ENCODE data around the gene KIAA0825. TPM values are rescaled to one million over a fixed set of nuclear protein-coding genes. Genes with fewer than 3 reads are reported as not detected.

Gene KIAA0825
- total and polyA plus RNA-seq, 2 experiments from 2014 or later = 1.7 to 1.8 TPM

DNA sequence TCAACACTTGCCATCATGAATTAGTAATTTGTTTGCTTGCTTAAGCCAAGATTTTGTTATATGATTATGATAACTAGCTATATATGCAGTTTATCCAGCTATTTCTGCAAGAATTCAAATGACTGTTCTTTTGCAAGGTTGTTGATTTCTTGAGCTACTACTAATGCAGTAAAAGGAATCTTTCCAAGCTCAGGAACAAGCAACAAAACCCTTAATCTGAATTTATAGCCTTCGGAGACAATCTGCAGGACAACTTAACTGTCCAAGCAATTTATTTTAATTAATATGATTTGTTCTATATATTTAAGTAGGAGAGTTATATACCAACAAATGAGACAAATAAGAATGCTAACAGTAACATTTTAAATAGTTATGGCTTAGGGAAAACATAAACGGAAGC lies 450.3 kb downstream of the KIAA0825 start (continued):
- TF ChIP-seq, protein P1, sequence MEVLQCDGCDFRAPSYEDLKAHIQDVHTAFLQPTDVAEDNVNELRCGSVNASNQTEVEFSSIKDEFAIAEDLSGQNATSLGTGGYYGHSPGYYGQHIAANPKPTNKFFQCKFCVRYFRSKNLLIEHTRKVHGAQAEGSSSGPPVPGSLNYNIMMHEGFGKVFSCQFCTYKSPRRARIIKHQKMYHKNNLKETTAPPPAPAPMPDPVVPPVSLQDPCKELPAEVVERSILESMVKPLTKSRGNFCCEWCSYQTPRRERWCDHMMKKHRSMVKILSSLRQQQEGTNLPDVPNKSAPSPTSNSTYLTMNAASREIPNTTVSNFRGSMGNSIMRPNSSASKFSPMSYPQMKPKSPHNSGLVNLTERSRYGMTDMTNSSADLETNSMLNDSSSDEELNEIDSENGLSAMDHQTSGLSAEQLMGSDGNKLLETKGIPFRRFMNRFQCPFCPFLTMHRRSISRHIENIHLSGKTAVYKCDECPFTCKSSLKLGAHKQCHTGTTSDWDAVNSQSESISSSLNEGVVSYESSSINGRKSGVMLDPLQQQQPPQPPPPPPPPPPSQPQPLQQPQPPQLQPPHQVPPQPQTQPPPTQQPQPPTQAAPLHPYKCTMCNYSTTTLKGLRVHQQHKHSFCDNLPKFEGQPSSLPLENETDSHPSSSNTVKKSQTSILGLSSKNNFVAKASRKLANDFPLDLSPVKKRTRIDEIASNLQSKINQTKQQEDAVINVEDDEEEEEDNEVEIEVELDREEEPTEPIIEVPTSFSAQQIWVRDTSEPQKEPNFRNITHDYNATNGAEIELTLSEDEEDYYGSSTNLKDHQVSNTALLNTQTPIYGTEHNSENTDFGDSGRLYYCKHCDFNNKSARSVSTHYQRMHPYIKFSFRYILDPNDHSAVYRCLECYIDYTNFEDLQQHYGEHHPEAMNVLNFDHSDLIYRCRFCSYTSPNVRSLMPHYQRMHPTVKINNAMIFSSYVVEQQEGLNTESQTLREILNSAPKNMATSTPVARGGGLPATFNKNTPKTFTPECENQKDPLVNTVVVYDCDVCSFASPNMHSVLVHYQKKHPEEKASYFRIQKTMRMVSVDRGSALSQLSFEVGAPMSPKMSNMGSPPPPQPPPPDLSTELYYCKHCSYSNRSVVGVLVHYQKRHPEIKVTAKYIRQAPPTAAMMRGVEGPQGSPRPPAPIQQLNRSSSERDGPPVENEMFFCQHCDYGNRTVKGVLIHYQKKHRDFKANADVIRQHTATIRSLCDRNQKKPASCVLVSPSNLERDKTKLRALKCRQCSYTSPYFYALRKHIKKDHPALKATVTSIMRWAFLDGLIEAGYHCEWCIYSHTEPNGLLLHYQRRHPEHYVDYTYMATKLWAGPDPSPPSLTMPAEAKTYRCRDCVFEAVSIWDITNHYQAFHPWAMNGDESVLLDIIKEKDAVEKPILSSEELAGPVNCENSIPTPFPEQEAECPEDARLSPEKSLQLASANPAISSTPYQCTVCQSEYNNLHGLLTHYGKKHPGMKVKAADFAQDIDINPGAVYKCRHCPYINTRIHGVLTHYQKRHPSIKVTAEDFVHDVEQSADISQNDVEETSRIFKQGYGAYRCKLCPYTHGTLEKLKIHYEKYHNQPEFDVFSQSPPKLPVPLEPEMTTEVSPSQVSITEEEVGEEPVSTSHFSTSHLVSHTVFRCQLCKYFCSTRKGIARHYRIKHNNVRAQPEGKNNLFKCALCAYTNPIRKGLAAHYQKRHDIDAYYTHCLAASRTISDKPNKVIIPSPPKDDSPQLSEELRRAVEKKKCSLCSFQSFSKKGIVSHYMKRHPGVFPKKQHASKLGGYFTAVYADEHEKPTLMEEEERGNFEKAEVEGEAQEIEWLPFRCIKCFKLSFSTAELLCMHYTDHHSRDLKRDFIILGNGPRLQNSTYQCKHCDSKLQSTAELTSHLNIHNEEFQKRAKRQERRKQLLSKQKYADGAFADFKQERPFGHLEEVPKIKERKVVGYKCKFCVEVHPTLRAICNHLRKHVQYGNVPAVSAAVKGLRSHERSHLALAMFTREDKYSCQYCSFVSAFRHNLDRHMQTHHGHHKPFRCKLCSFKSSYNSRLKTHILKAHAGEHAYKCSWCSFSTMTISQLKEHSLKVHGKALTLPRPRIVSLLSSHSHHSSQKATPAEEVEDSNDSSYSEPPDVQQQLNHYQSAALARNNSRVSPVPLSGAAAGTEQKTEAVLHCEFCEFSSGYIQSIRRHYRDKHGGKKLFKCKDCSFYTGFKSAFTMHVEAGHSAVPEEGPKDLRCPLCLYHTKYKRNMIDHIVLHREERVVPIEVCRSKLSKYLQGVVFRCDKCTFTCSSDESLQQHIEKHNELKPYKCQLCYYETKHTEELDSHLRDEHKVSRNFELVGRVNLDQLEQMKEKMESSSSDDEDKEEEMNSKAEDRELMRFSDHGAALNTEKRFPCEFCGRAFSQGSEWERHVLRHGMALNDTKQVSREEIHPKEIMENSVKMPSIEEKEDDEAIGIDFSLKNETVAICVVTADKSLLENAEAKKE (CRISPR knock-in tag; IDR thresholded peaks at IDR 0.05) = no peak
- no peak for TF ChIP-seq JUNB (IDR thresholded peaks at IDR 0.05; ENCODE audit: unreplicated experiment)

DNA sequence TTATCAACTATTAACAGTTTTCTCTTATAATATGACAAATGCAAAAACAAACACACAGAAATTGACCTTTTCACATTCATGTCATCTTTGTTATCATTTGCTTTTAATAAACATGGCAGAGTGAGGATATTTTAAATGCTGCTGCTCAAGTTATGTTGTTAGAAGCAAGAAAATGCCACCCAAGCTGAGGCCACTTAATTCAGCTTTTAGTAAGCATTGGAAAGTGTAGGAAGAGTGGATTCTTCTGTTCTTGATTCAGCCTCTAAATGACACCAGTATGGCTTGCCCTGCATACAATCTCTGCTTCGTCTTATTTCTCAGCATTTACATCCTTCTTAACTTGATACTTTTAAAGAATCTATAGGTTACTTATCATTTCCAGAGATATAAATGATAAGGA lies 456.6 kb downstream of the KIAA0825 start:
- no peaks in the 10 kb centered on the region; the same call in 2 of the 3 replicates for H3K9me3 Mint-ChIP-seq
- H3K36me3 Mint-ChIP-seq (ENCODE audit: low read depth) = peaks cover 5% of the 10 kb centered on the region; the same call in 1 of the 3 replicates
- no peaks in the 10 kb centered on the region for H3K9me2 ChIP-seq (ENCODE audit: insufficient read depth)
- TF ChIP-seq ZNF331 (CRISPR knock-in tag; IDR thresholded peaks at IDR 0.05; ENCODE audit: low read depth) (no peak), STAT1 (IDR thresholded peaks at IDR 0.05; ENCODE audit: unreplicated experiment) (no peak), EZH2phosphoT487 (IDR thresholded peaks at IDR 0.05; ENCODE audit: unreplicated experiment) (no peak)
- TF ChIP-seq, protein P2, sequence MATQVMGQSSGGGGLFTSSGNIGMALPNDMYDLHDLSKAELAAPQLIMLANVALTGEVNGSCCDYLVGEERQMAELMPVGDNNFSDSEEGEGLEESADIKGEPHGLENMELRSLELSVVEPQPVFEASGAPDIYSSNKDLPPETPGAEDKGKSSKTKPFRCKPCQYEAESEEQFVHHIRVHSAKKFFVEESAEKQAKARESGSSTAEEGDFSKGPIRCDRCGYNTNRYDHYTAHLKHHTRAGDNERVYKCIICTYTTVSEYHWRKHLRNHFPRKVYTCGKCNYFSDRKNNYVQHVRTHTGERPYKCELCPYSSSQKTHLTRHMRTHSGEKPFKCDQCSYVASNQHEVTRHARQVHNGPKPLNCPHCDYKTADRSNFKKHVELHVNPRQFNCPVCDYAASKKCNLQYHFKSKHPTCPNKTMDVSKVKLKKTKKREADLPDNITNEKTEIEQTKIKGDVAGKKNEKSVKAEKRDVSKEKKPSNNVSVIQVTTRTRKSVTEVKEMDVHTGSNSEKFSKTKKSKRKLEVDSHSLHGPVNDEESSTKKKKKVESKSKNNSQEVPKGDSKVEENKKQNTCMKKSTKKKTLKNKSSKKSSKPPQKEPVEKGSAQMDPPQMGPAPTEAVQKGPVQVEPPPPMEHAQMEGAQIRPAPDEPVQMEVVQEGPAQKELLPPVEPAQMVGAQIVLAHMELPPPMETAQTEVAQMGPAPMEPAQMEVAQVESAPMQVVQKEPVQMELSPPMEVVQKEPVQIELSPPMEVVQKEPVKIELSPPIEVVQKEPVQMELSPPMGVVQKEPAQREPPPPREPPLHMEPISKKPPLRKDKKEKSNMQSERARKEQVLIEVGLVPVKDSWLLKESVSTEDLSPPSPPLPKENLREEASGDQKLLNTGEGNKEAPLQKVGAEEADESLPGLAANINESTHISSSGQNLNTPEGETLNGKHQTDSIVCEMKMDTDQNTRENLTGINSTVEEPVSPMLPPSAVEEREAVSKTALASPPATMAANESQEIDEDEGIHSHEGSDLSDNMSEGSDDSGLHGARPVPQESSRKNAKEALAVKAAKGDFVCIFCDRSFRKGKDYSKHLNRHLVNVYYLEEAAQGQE (IDR thresholded peaks at IDR 0.05; ENCODE audit: unreplicated experiment) = no peak
- TF ChIP-seq, protein P1 (CRISPR knock-in tag; IDR thresholded peaks at IDR 0.05) = no peak

More for the DNA sequence above, 456.6 kb downstream of the KIAA0825 start:
- H2AFZ ChIP-seq = no peak overlapping the region
- no peak overlapping the region for H3K27ac Mint-ChIP-seq
- H3K4me3 ChIP-seq = no peak overlapping the region
- no peak overlapping the region for H3K4me3 Mint-ChIP-seq
- peaks cover 1% of the 10 kb centered on the region for H3K27me3 Mint-ChIP-seq (ENCODE audit: insufficient read depth, low read depth, poor library complexity)
- no peaks in the 10 kb centered on the region for H3F3A ChIP-seq (replicated peaks; ENCODE audit: low read depth)
- H4K20me1 ChIP-seq (replicated peaks; ENCODE audit: insufficient read depth) = peaks cover 3% of the 10 kb centered on the region
- H3K4me1 ChIP-seq (ENCODE audit: insufficient read depth) = peaks cover 15% of the 10 kb centered on the region
- ATAC-seq (no peak), DNase-seq (ENCODE audit: low spot score) (no peak)
- H3K4me1 Mint-ChIP-seq = peaks cover 15% of the 10 kb centered on the region
- H3K27me3 ChIP-seq (ENCODE audit: insufficient read depth) = no peaks in the 10 kb centered on the region
- no peak overlapping the region for H3K4me2 ChIP-seq
- peaks cover 13% of the 10 kb centered on the region; the same call in 1 of the 2 replicates for H3K79me2 ChIP-seq (replicated peaks; ENCODE audit: insufficient read depth)
- no peaks in the 10 kb centered on the region for H3K36me3 ChIP-seq (ENCODE audit: insufficient read depth)
- no peak overlapping the region for H3K27ac ChIP-seq (ENCODE audit: low read depth)

Data from GM23338 (cell line).